Lower leg skin (tissue), 4 donors: ENCODE measurements around the gene LDB3. TPM values are rescaled to one million over a fixed set of nuclear protein-coding genes. Genes with fewer than 3 reads are reported as not detected.
A peak's percentile ranks its signal among the peaks of the same experiment; 100 is the strongest.

Experiments used
- DNase-seq, 2 donors: peaks; one replicate each; pipeline ENCODE4 v3.0.0-alpha.2; 2019; ENCODE audit warnings: low spot score in 2 of 2
- H3K4me3 ChIP-seq: fragments of 200-600 bp; sonication (generic); 2 replicates; pipeline ENCODE4 v1.5.1; 2017; ENCODE audit warnings: mild to moderate bottlenecking, low read depth; ENCODE audit not compliant: poor library complexity, severe bottlenecking
- CTCF ChIP-seq, 3 donors: fragments of 450-650 bp; IDR thresholded peaks; one replicate each; pipeline ENCODE4 v1.5.1; 2016; ENCODE audit warnings: antibody characterized with exemption in 3 of 3, mild to moderate bottlenecking in 3 of 3, moderate library complexity in 2 of 3
- POLR2A ChIP-seq, 2 donors: fragments of 450-650 bp; IDR thresholded peaks; one replicate each; pipeline ENCODE4 v1.6.1; 2016 to 2017; ENCODE audit warnings: antibody characterized with exemption in 2 of 2, mild to moderate bottlenecking in 1 of 2, moderate library complexity in 1 of 2
- WGBS, 2 donors: methylation state at CpG; one replicate each; pipeline ENCODE4 v1.1.5; 2018; 5-methylcytosine and 5-hydroxymethylcytosine counted together
- intact Hi-C: fragments of 100-400 bp; cut with DNase I; formaldehyde crosslinking; loops from one replicate; pipeline ENCODE4 v1.15.0; 2023; ENCODE audit warnings: low total_unique reads
- total RNA-seq, 4 donors: library from RNA; depleted of rRNA; stranded (reverse); fragments of >200 nt; gene quantifications; one replicate each; pipeline ENCODE4 v1.1.0, GENCODE V29; 2016

LDB3 gene
- total RNA-seq, 4 donors from 2014 or later: 0.46 to 2.9 (median 0.83) TPM

GRCh38 chr10:86650151-86650550, 18.2 kb upstream of the LDB3 start:
- DNase-seq: peak in 1 of 2 donors; percentile 76
- H3K4me3 ChIP-seq: no peak overlapping the region
- TF ChIP-seq CTCF (IDR thresholded peaks at IDR 0.05) (no peak), POLR2A (IDR thresholded peaks at IDR 0.05) (no peak)
- WGBS, 2 donors: 91 to 98% methylated on average over 8 of the region's 8 CpGs
- intact Hi-C loops: no loop called here

GRCh38 chr10:86651021-86651471, 17.3 kb upstream of the LDB3 start:
- no peak for TF ChIP-seq CTCF (IDR thresholded peaks at IDR 0.05)
- no peak for TF ChIP-seq POLR2A (IDR thresholded peaks at IDR 0.05)
- intact Hi-C loops: no loop called here
- no peak overlapping the region for H3K4me3 ChIP-seq
- 67 to 70% methylated on average over 8 of the region's 8 CpGs for WGBS, 2 donors
- DNase-seq: peak in 1 of 2 donors; percentile 74

- peak in 1 of 2 donors; percentile 78 for DNase-seq
- intact Hi-C loops: no loop called here
- H3K4me3 ChIP-seq: no peak overlapping the region
- TF ChIP-seq POLR2A (IDR thresholded peaks at IDR 0.05): no peak
- TF ChIP-seq CTCF (IDR thresholded peaks at IDR 0.05): no peak
- WGBS, 2 donors: 87 to 92% methylated on average over 16 of the region's 16 CpGs
These were observed 16.5 kb upstream of the LDB3 start for GRCh38 chr10:86651631-86652331.

- intact Hi-C loops: no loop called here
- peak in 1 of 2 donors; percentile 81 for DNase-seq
- WGBS, 2 donors: 69 to 80% methylated on average over 14 of the region's 14 CpGs
- H3K4me3 ChIP-seq: no peak overlapping the region
- TF ChIP-seq POLR2A (IDR thresholded peaks at IDR 0.05): no peak
- no peak for TF ChIP-seq CTCF (IDR thresholded peaks at IDR 0.05)
These were observed 15.7 kb upstream of the LDB3 start for GRCh38 chr10:86652361-86653202.

- no peak overlapping the region for H3K4me3 ChIP-seq
- TF ChIP-seq POLR2A (IDR thresholded peaks at IDR 0.05): no peak
- TF ChIP-seq CTCF (IDR thresholded peaks at IDR 0.05): no peak
- 96 to 98% methylated on average over 3 of the region's 3 CpGs for WGBS, 2 donors
- peak in 1 of 2 donors; percentile 62 for DNase-seq
- intact Hi-C loops: no loop called here
These were observed 14.9 kb upstream of the LDB3 start for GRCh38 chr10:86653379-86653778.
